Sciatic nerve (tissue), 2 donors: ENCODE results near the gene KAZALD1. TPM values are rescaled to one million over a fixed set of nuclear protein-coding genes. Genes with fewer than 3 reads are reported as not detected.

ENCODE experiments used
- ATAC-seq: fragments of 200-7000 bp; cut with Tn5 transposase; one replicate; pipeline ENCODE4 v1.9.1; 2020; ENCODE audit warnings: mild to moderate bottlenecking, moderate library complexity
- DNase-seq: peaks from one replicate; pipeline ENCODE4 v3.0.0-alpha.2; 2020; ENCODE audit warnings: low spot score
- intact Hi-C: fragments of 100-400 bp; cut with DNase I; formaldehyde crosslinking; loops from one replicate; pipeline ENCODE4 v1.14.2; 2022
- total RNA-seq: library from RNA; stranded (reverse); fragmentation: NEBNext Ultra II Directional; extraction: Animal tissue kit (Norgen Biotek cat#: 25700); gene quantifications from one replicate; pipeline ENCODE4 v1.2.1, GENCODE V29; 2021
- donor health status: DM: no; HTN: no; CAD: no.
- donor health status: DM: no; HTN: no; CAD: no.

The KAZALD1 gene
- total RNA-seq, 1 donor from 2014 or later = 4.7 TPM

GRCh38 chr10:101107771-101108170 is 46.0 kb downstream of the KAZALD1 start:
- DNase-seq (no peak), ATAC-seq (no peak)
- intact Hi-C loops = no loop called here

GRCh38 chr10:101110856-101111523 is 49.2 kb downstream of the KAZALD1 start:
- ATAC-seq (no peak), DNase-seq (no peak)
- intact Hi-C loops = no loop called here

GRCh38 chr10:101111547-101111946 is 49.8 kb downstream of the KAZALD1 start:
- intact Hi-C loops = no loop called here
- ATAC-seq (no peak), DNase-seq (no peak)

DNA sequence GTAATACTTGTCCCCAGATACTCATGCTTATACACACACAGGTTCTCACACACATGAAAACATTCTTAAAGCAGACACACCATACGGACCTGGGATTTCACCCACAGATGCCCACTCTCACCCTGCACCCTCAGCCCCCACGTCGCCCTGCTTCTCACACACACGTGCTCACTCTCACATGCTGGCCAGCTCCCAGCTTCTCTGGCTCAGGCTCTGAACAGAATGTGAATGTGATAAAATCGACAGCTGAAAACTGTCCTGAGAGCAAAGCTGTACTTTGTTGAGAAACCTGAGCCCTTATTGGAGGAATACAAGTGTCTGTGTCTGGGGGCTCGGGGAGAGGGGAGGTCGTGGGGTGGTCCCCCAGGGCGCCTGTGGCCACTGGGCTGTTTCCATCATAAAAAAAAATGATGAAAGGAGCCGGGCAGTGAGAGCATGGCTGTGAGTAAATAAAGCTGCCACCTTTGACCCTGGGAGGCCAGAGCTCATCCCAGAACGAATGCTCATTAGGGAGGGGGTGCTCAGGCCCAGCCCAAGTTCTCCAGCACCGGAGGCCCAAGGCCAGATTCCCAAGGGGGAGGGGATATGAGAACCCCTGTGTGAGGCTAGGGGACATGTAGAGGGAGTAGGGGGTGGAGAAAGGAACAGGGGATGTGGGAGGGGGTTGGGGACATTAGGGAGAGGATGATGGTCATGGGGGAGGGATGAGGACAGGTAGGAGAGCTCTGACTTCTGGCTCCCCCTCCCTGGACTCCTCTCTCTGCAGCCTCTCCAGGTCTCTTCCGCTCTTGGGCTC is 51.2 kb downstream of the KAZALD1 start:
- ATAC-seq (no peak), DNase-seq (no peak)
- intact Hi-C loops = no loop called here

- intact Hi-C loops = no loop called here
- no peak for ATAC-seq
- no peak for DNase-seq
Observed at GRCh38 chr10:101113890-101114403, 52.2 kb downstream of the KAZALD1 start.

GRCh38 chr10:101114646-101115045 is 52.9 kb downstream of the KAZALD1 start:
- DNase-seq (no peak), ATAC-seq (no peak)
- intact Hi-C loops = no loop called here

Other genes with a start within 250 kb of the KAZALD1 start
- 38.6 TPM for gene SLF2, start 149.0 kb upstream of the KAZALD1 start, total RNA-seq
- gene SEMA4G, start 92.5 kb upstream of the KAZALD1 start, total RNA-seq = 15.3 TPM
- 84.8 TPM for gene MRPL43, start 74.5 kb upstream of the KAZALD1 start, total RNA-seq
- gene TWNK, start 74.4 kb upstream of the KAZALD1 start, total RNA-seq = 5.9 TPM
- 78.6 TPM for gene LZTS2, start 62.2 kb upstream of the KAZALD1 start, total RNA-seq
- 3.8 TPM for gene PDZD7, start 30.9 kb upstream of the KAZALD1 start, total RNA-seq
- gene SFXN3, start 30.8 kb upstream of the KAZALD1 start, total RNA-seq = 58.9 TPM
- not detected for gene TLX1, start 69.3 kb downstream of the KAZALD1 start, total RNA-seq
- gene LBX1, start 167.5 kb downstream of the KAZALD1 start, total RNA-seq = not detected